ENCODE measurements around the gene CLNK. TPM values are rescaled to one million over a fixed set of nuclear protein-coding genes. Genes with fewer than 3 reads are reported as not detected.

CLNK gene
- total RNA-seq, 1 experiment from 2014 or later, result not detected

GRCh38 chr4:10640561-10641201 is 43.9 kb downstream of the CLNK start (continued):
- TF ChIP-seq POLR2A (IDR thresholded peaks at IDR 0.05; ENCODE audit: borderline replicate concordance, extremely low read depth, insufficient read depth, insufficient read length) (no peak), ZNF274 (IDR thresholded peaks at IDR 0.05; ENCODE audit: low read depth, low read length) (no peak), SP1 (IDR thresholded peaks at IDR 0.05; ENCODE audit: low read depth) (no peak), REST (IDR thresholded peaks at IDR 0.05; ENCODE audit: low read depth) (no peak), CEBPB (IDR thresholded peaks at IDR 0.05; ENCODE audit: low read depth) (no peak), ZFX (IDR thresholded peaks at IDR 0.05) (no peak), ELF1 (IDR thresholded peaks at IDR 0.05; ENCODE audit: borderline replicate concordance, low read depth) (no peak), ATF3 (IDR thresholded peaks at IDR 0.05) (no peak)

- Histone ChIP-seq H3K27me3 (ENCODE audit: insufficient read depth, low read length) (no peaks in the 10 kb centered on the region), H3K36me3 (ENCODE audit: control insufficient read depth in 1 of 2, insufficient read depth in 2 of 2, low read length in 2 of 2) (no peaks in the 10 kb centered on the region), H3K4me3 (replicated peaks in 1 of 2; ENCODE audit: low read depth in 1 of 2, low read length in 2 of 2) (no peak overlapping the region), H3K79me2 (ENCODE audit: insufficient read depth, low read length) (no peaks in the 10 kb centered on the region), H3K27ac (ENCODE audit: low read depth, low read length) (no peak overlapping the region), H3K4me1 (ENCODE audit: control insufficient read depth in 1 of 2, insufficient read depth in 2 of 2, low read length in 2 of 2) (peaks cover 0 to 9% of the 10 kb centered on the region in 2 experiments; a peak in 1 of 4 replicates), H3K9ac (ENCODE audit: low read length) (no peak overlapping the region), H4K20me1 (ENCODE audit: insufficient read depth) (no peaks in the 10 kb centered on the region), H3K9me2 (ENCODE audit: insufficient read depth) (no peaks in the 10 kb centered on the region), H3K4me2 (ENCODE audit: low read length) (no peak overlapping the region), H2AFZ (ENCODE audit: low read depth, low read length, poor library complexity, severe bottlenecking) (no peak overlapping the region), H3K9me3 (ENCODE audit: control insufficient read depth in 1 of 2, insufficient read depth in 1 of 2, low read depth in 1 of 2, low read length in 2 of 2) (no peaks in the 10 kb centered on the region)
- ATAC-seq (no peak), DNase-seq (ENCODE audit: low read depth, low spot score) (no peak)
- CTCF ChIA-PET, result no interaction called here
- POLR2A ChIA-PET, result no interaction called here
- no TSS peak for BruUV-seq (replicated peaks)
- no peak for TF ChIP-seq EZH2phosphoT487 (IDR thresholded peaks at IDR 0.05; ENCODE audit: borderline replicate concordance)
- TF ChIP-seq EGR1 (IDR thresholded peaks at IDR 0.05; ENCODE audit: low read depth), result no peak
- TF ChIP-seq ELF1 (IDR thresholded peaks at IDR 0.05; ENCODE audit: borderline replicate concordance, low read depth), result no peak
- no peak for TF ChIP-seq YY1 (IDR thresholded peaks at IDR 0.05; ENCODE audit: extremely low read depth, insufficient replicate concordance, low read depth, low read length)
- TF ChIP-seq ZBTB33 (IDR thresholded peaks at IDR 0.05; ENCODE audit: extremely low read depth, insufficient replicate concordance, low read length), result no peak
- no peak for TF ChIP-seq POLR2A (IDR thresholded peaks at IDR 0.05; ENCODE audit: borderline replicate concordance, extremely low read depth, insufficient read depth, insufficient read length)
- TF ChIP-seq ZNF274 (IDR thresholded peaks at IDR 0.05; ENCODE audit: low read depth, low read length), result no peak
- TF ChIP-seq SRF (IDR thresholded peaks at IDR 0.05; ENCODE audit: low read depth), result no peak
- no peak for TF ChIP-seq SIN3A (IDR thresholded peaks at IDR 0.05; ENCODE audit: low read depth)
- no peak for TF ChIP-seq CEBPB (IDR thresholded peaks at IDR 0.05; ENCODE audit: low read depth)
- no peak for TF ChIP-seq EZH2 (IDR thresholded peaks at IDR 0.05)
- no peak for TF ChIP-seq CBX3 (IDR thresholded peaks at IDR 0.05; ENCODE audit: low read depth)
- no peak for TF ChIP-seq MAX (IDR thresholded peaks at IDR 0.05)
- TF ChIP-seq POLR2AphosphoS5 (IDR thresholded peaks at IDR 0.05; ENCODE audit: low read depth, low read length), result no peak
- intact Hi-C loops (cut with micrococcal nuclease), result no loop called here
- RAD21 ChIA-PET (ENCODE audit: low non-redundant PET in 1 of 2, low total read pairs in 2 of 2, uncharacterized antibody in 2 of 2, unreplicated experiment in 2 of 2), result no interaction called here
Observed at GRCh38 chr4:10639664-10640063, 44.9 kb downstream of the CLNK start.

Measured in HCT116 (cell line).